Measurements from ENCODE around the gene UNC13B.
"Not testable (repeated sequence)": the region's sequence is repeated elsewhere in the genome, so short reads cannot be mapped to it uniquely, and the experiment has no call there.

- not testable (repeated sequence) for TF ChIP-seq CTCF (IDR thresholded peaks at IDR 0.05; ENCODE audit: poor library complexity); EZH2 (IDR thresholded peaks at IDR 0.05; ENCODE audit: borderline replicate concordance)
Measured at GRCh38 chr9:35183755-35184480, 22.1 kb downstream of the UNC13B start.
